GM21528 (cell line): ENCODE data around the gene KCNK10.

Experiments used
- ATAC-seq: cut with Tn5 transposase; IDR thresholded peaks from one replicate; pipeline ENCODE4 v1.9.1; 2021; ENCODE audit warnings: mild to moderate bottlenecking, moderate library complexity; ENCODE audit not compliant: unreplicated experiment, low FRiP score

KCNK10 gene

DNA sequence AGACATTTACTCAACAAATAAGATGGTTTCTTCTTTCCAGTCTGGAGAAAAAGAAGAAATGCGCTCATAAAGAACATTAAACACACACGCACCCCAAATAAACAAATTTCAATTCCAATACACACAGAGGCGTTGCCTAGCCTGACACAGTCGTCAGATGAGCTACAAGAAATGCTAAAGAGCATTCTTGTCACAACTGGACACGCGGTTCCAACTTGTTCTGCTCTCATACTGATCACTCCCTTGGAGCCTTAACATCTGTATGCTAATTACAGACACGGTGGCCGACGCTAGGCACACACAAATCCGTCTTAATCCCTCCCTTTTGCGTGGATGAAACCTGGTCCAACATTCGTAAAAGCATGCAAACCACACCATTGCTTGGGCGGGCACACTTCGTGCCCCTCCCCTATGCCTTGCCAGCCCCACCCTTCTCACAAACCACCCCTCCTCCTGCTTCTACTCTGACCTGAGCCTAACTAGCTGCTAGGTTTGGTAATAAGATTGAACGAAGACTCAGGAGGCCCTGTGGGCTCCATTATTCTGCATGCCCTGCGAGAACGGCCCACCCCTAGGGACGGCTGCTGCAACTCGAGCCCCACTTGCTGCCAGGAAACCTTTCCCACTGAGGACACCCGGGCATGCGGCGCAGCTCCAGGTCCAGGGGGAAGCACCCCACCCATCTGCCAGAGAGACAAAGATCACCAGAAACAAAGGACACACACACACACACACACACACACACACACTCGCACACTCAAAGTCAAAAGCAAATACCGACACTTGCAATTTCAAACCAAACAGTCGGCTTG, 1.2 kb downstream of the KCNK10 start:
- no peak for ATAC-seq

DNA sequence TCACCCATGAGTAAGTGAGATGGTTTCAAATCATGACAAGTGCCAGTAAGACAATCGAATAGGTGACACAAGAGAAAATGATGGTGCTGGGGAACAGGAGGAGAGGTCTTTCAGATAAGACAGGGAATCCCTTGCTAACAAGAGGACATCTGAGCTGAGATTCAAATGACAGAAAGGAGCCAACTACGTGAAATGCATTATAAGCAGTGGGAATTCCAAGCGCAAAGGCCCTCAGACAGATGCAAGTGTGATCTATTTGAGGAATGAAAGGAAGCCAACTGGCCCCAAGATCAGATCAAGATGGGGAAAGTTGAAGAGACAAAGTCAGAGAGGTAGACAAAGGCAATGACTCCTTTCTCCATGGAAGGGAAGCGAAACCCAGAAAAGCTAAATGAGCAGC, 4.7 kb downstream of the KCNK10 start:
- no peak for ATAC-seq

DNA sequence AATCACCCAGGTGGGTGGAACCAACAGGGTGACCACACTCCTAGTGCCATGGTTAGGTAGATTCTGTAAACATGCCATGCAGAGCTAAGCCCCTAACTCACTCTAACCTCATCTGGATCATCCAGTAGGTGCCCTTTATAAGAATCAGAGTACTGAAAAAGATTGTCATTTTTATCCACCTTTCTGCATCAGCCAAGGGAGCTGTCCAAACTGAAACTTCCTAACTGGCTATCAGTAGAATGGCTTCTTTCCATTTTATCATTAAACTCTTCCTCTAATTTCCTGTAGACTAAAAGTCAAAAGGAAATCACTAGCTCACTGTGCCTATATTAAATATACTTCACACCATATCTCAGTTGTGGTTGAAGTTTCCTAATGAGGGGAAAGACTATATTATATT, 6.5 kb downstream of the KCNK10 start:
- ATAC-seq = no peak

DNA sequence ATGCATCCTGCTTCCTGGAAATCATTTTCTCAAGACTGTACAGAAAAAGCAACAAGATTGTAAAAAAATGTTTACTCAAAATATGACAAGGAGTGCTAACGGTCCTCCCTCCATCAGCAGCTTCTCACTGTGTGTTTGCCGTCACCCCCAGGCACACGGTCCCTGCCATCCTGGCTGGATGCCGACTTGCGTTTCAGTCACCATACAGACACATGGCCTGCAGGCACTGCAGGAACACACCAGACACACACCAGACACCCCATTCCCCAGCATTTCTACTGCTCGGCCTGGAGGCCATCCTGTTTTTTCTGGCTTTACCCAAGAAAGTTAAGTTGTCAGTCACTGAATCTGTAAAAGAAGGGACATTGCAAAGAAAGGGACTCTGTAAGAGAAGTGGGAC, 10.8 kb downstream of the KCNK10 start:
- no peak for ATAC-seq

DNA sequence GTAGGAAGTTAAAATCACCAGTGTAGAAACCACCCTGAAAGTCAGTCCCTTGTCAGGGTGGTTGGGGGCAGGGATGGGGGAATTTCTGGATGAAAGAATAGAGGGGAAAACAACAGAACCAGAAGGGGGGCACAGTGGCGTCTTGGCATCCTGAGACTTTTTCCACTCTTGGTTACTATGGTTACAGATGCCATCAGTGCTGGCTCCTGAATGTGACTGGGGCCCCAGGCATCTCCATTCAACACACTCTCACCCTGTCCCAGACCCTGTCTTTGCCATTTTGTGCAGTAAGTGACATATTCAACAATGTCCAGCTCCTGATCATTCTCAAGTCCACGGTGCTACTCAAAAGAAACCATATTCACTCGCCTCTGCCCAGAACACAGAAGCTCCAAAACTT, 11.3 kb downstream of the KCNK10 start:
- no peak for ATAC-seq

DNA sequence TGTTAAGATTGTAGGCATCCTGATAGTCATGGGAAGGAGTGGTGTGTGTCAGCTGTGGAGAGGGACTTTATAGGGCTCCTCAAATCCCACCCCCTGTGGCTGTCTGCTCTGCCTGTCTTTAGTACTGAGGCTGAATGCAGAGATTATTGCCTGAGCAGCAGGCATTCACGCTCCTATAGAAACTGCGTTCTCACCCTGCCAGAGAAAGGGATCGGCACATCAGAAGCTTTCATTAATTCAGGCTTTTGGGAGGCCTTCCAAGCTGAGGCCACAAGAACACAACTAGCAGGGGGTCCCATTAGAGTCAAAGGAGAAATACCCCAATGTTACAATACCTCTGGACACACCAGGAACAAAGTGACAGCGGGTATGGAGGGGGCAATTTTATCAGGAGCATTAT, 12.6 kb downstream of the KCNK10 start:
- no peak for ATAC-seq

DNA sequence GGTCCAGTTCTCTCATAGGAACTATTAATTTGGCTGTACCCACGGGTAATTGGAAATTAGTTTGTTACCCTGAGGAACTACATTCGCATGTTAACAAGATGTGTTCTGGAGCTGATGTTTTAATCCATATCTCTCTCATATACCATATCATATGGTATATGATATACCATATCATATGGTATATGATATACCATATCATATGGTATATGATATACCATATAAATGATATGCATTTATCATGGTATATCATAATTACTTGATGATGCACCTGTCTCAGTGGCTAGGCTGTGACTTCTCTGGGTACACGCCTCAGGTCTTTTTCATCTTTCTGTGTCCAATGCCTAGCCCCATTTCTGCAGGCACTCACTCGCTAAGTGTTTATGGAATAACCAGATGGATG, 13.0 kb downstream of the KCNK10 start:
- no peak for ATAC-seq

DNA sequence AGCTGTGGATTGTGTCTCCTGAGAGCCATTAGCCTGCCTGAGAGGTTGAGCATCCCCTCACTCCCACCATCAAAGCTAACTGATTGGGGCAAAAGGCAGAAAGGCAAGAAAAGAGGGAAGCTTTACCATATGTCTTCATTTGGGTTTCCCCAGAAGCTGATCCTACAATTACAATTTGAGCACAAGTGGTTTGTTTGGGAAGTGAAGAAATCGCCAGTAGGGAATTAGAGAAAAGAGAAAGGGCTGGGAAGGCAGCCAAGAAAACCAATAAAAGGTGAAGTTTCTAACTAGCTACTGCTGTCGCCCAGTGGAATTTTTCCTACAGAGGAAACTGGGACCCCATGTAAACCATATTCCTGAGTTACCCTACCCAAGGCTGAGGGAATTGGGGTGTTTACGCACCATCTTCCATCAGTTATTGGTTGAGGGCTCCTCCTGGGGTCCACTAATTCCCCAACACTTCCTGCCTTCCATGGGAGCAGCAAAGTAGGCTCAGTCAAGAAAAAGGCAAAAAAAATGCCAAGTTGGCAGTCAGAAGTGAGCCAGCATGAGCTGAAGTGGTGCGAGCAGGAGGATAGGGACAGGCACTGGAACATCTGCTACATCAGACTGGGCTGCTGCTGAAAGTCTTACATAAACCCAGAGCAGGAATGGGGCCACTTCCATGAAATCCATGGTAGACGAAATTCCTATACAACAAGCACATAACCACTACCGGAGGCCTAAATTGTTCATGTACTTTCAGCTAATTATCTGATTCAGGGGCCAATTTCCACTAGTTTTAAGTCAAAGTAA, 17.3 kb downstream of the KCNK10 start:
- no peak for ATAC-seq

DNA sequence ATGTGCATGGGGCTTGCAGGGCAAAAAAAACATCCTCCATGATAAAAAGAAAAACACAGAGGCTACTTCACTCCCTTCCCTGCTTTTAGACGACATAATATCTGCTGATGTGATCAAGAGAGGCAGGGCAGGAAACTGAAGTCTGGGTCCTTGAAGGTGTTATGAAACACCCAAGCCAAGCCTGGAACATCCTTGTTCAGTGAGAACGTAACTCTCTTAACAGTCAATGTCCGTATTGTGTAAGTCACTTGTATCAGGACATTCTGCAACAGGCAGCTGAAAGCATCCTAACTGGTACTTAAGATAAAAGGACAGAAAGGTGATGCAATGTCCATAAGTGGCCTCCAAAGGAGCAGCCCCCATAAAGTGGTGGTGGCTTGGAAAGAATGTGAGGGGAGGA, 20.0 kb downstream of the KCNK10 start:
- ATAC-seq = no peak

DNA sequence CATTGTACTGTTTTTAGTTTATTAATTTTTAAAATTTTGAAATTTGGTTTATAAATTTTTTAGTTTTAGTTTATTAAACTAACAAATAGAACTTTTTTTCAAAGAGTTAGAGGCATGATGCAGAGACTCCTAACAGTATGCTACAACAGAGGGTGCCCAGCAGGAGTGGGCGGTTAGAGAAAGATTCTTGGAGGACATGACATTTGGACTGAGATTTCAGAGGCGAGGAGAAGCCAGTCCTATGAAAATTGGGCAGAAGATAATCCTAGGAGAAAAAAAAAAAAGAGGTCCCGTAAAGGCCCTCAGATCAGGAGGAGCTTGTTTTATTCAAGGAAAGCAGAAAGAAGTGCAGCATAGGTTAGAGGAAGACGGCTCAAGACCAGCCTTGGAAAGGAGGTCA, 21.7 kb downstream of the KCNK10 start:
- no peak for ATAC-seq

DNA sequence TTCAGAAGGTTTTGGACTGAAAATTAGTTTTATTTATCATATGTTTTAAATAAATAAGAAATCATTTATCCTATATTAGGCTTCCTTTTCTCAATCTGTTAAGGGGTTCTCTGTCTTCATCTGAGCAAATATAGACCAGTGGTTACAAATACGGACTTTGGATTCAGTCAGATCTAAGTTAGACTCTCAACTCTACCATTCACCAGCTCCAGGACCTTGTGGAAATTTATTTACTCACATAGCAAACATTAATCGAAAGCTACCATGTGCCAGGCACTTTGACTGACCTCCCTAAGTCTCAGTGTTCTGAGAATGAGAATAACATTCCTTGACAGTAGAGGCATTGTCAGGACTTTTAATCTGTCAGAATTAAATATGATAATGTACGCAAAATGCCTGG, 22.3 kb downstream of the KCNK10 start:
- ATAC-seq = no peak

DNA sequence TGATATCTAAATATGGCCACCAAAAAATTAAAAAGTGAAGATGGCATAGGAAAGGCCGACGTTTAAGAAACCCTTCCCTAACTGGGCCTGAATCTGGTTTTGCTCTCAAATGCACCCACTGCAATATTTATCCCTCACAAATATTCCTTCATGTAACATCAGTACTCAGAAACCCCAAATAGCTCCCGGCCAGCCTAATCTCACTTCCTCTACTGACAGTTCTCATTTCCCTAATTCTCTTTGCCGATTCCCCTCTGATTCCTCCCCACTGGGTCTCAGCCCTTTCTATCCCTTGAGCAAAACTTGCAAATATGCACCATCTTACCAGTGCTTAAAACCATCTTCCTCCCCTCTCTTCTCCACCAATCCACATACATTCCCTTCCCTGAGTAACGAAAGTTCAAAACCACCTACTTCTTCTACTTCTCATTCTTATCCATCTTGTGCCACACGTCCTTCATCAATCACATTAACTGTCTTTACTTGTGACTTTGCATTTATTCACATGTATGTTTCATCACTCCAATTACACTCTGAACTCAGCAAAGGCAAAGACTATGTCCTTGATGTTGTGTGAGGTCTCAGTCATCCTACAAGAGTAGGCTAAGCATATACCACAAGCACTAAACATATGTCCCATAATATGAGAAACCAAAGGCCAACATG, 23.1 kb downstream of the KCNK10 start:
- ATAC-seq = no peak

DNA sequence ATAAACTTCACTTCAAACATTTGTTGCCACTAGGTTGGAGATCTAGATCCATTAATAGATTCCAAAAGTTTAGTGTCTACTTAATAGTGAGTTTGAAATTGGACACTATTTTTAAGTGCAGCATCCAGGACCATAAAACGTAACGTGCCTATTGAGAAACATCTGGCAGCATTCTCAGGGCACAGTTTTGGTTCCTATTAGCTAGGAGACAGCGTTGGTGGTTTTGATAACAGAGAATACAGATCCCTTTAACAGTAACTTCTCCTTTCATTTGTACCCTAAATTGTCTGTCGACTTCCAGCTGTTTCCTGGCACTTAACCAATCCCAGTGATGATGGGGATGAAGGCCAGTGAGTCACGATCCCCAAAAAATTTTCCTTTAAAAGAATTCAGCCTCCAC, 25.8 kb downstream of the KCNK10 start:
- ATAC-seq = no peak

DNA sequence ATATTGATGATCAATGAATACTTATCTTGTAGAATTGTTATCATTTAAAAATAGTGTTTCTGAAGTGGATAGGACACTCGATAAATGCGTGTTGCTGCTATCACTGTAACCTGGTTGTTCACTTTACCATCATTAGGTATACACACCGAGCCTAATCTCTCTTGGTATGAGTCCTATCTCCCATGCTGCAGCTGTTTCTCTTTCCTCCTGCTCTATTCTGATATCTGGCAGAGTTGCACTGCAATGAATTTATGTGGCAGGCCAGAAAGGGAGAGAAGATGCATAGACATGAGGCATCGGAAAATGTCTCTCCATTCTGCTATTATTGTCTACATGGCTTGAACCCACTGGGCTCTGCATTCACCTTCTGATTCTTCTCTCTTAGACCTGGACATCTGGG, 26.7 kb downstream of the KCNK10 start:
- ATAC-seq = no peak

DNA sequence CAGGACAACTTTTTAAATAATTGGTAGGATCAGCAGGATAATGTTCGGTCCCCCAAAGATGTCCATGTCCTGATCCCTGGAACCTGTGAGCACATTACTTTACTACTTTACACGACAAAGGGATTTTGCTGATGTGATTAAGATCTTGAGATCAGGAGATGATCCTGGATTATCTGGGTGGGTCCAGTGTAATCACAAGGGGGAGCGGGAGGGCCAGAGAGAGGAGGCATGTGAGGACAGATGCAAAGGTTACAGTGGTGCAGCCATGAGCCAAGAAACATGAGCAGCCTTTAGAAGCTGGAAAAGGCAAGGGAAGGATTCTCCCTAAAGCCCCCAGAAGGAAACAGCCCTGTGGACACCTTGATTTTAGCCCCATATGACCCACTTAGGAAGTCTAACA, 33.1 kb downstream of the KCNK10 start:
- no peak for ATAC-seq

DNA sequence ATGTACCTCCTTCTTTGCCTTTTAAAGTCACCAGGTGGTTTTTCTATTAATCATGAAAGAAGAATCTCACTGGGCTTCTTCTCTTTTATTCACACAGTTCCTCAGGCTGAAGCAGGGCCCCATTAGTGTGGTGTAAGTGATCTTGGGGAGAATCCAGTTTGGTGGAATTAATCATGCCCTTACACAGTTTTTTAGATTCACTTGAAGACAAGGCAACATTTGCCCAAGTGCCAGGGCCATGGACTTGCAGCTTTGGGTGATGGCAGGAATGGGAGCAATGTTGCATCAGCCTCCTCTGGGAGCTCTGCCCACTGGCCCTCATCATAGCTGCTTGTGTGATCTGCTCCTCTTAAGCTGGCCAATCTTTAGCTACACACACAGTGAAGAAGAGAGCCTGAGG, 33.8 kb downstream of the KCNK10 start:
- ATAC-seq = no peak

DNA sequence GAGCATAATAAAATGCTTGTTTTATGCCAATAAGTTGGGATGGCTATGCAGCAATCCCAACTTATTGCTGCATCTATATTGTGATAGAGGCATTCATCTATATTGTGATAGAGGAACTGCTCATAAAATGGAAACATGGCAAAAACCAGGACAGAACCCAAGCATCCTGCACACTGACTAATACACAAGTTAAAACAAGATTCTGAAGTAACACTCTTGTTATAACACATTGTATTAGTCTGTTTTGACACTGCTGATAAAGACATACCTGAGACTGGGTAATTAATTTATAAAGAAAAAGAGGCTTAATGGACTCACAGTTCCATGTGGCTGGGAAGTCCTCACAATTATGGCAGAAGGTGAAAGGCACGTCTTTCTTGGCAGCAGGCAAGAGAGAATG, 36.8 kb downstream of the KCNK10 start:
- no peak for ATAC-seq

DNA sequence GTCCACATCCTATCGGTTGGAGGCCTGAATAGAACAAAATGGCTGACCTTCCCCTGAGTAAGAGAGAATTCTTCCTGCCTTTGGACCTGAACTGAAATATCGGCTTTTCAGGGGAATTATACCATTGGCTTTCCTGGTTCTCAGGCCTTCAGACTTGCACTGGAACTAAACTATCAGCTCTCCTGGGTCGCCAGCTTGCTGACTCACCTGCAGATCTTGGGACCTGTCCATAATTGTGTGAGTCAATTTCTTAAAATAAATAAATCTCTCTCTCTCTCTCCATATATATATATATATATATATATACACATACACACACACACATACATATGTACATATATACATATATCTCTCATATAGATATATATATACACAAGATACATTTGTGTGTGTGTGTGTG, 41.6 kb downstream of the KCNK10 start:
- ATAC-seq = no peak

DNA sequence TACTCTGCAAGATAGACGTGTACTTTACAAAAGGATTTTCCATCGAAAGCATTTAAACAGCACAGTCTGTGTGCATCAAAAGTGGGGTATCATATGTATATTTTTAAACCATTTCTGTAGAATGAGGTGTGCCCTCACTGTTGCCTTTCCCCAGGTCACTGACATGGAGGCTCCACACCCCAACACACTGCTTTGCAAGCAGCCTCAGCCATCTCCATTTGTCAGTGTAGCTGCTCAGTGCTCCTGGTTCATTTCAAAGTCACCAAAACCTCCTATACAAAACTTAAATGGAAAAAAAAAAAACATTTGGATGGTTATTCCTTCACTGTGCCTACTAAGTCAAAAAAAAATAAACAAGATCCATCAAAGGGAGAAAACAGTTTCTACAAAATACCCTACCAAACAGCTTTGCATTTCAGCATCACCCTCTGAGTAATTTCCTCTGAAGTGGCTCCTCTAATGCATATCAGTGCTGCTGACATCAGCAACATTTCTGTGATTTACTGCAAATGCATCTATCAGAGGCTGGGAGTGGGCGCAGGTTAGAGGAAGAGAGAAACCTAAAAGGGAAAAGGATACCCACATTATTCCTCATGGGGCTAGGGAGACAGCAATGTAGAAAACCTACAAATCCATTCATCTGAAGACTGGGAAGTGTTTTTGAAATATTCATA, 46.0 kb downstream of the KCNK10 start:
- no peak for ATAC-seq

DNA sequence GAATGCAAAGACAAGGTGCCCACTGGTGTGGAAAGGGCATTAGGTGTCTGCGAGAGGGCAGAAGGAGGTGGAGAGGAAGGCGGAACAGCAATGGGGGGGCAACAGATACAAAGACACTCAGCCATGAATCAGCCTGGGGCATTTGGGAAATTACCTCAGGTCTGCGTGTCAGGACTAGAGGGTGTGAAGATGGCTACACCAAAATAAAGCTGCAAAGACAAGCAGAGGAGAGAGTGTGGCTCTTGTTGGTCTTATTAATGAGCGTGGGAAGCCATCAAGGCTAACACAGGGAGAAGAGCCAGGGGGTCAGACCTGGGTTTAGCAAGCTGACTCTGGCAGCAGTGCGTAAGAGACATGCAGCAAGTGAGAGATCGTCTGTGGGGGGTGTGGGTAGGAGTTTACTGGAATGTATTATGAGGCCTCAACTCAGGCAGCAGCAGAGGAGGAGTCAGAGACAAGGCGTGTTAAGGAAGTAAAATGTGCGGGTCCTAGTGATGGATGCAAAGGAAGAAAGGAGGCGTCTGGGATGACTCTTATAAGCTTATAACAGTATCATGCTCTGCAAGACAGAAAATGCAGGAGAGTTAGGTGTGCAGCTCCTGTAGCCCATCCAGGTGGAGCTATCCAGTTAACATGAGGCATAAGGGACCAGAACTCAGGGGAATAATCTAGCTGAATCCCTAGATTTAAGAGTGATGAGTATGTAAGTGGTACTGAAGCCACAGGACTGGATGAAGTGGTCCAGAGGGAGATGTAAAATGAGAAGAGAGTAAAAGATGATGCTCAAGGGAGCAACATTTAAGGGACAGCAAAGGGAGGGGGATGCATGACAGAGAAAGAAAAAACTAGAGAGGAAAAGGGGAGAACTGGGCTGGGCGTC, 50.4 kb downstream of the KCNK10 start:
- no peak for ATAC-seq
